NCI-H1694 treated with DMSO at 0.1 percent for 48 hours (cell line): ENCODE results near the gene LYRM9.
"Not testable (repeated sequence)": the region's sequence is repeated elsewhere in the genome, so short reads cannot be mapped to it uniquely, and the experiment has no call there.

Source experiments
- DNase-seq: peaks from one replicate; lab custom pipeline; 2025; lab: John Stamatoyannopoulos, UW

Gene LYRM9

DNA sequence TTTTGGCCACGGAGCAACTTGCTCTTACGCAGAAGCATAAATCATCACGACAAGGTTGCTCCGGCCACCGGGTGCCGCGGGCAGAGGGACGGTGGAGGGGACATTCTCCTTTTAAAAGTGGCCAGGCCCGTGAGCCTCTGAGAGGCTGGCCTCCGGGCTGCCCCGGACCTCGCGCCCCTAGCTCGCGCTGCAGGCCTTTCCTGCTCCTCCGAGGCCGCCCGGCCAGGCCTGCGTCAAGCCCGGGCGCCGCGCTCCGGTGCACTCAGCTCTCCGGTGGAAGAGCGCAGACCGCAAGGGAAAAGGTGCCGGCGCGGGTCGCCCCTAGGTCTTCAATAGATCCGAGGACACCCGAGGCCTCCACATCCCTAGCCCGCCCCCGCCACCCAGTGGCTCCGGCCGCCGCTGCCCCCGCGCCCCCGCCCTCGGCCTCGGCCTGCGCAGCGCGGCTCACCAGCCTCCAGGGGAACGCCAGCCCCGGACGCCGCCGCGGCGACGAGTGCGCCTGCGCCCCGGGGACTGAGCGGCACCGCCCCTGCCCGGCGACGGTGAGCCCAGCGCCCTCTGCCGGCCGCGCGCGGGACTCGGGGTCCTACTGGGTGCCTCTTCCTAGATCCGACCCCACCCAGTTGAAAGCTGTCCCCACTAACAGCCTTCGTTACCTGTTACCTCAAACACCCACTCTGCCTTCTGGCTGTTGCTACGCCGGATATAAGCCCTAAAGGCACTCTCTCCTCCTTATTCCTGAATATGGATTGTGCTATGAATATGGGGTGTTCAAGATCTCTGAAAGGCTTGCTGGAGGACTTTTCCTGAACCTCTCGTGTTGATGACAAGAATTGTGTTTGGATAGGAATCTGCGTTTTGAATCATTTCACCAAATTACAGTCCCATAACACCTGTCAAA, at the start of gene LYRM9:
Gene LYRM9 (minus strand): TSS at position 500 of the 904 bp plus-strand sequence. CDS start 10,671 bp downstream, outside the sequence.
- DNase-seq, result peak; percentile 83

DNA sequence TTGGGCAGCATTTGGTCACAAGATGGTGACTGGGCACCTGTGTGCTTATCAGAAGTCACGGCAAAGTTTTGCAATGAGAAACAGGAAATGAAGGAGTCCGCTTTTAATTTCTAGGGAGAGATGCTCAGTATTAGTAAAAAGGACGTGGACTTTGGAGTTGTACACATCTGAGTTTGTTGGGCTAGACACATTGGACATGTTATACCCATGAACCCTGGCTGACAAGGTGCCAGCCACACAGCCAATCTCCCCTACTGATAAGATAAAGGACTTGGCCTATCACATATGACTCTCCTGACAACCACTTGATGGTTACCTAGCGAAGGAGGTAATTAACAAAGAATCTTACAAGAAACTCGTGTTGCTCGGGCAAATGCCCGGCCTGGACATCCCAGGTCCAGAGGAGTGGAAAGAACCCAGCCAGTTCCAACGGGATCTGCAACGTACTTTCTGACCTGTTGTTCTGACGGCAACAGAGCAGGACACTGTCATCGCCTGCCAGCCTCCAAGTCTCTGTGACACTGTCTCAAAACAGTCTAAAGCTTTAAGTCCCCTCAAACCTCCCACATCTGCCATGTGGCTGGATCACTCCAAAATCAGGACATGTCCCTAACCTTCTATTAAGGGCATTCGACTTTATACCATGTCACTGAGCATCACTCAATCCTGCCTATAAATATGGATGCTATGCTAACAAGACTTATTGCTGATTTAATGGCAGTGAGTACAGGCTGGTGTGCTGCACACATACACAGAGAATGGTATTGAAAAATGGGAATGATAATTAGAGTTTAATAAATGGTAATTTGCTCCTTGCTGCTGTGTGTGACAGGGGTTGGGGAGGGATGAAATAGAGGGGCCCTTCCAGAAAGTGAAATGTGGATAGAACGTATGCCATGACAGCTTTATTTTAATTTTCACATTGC, 47.6 kb upstream of the LYRM9 start:
- DNase-seq, result no peak

DNA sequence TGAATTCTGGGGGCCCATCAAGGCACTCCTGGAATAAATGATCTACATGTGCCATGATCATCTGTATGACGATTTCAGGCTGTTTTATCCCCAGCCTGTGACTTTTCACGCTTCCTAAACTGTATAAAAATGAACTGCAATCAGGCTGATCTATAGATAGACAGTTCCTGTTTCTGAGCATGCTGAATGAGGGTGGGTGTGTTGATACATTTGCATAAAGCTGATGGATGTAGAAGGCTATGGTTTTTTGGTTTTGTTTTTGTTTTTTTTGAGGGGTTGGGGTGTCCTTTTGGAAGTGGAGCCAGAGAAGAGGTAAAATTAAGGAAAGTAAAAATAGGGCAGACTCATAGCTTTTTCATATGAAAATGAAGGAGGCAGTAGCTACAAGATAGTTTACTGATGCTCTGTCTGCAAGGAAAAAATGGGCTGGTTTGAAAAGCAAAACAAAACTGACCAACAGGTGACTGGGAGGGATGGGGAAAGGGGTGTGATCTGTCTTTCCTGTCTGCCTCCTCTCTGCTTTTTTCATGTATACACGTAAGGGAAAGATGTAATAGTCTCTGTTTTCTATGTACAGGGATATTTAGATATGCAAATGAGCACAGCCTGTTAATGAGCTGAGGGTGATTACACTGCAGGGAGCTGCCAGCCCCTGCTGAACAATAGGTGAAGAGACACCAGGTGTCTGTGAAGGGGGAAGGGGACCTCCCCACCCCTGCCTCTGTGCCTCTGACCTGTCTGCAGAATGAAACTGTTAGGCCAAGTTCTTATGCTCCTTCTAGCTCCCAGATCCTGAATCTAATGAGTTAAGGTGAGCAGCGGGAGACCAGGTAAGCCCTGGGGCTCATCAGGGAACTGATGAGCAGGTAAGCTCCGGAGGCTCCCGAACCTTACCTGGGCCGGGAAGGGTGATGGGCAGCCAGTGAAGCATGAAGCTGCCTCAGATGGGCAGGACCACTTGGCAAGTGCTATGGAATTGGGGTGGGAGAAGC, 46.6 kb upstream of the LYRM9 start:
- DNase-seq, result no peak

DNA sequence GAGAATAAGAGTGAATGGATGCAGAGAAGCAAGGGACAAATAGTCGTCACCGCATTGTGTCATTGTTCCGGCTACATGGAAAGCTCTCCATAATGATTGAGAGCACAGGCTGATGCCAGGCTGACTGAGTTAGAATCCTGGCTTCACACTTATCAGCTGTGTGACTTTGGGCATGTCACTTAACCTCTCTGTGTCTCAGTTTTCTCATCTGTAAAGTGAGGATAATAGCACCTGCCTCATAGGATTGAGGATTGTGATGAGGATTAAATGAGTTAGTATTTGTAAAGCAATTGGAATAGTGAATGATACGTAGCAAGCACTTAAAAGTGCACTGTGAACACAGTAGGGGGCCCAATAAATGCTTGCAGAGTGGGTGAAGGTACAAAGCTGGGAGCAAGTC, 45.7 kb upstream of the LYRM9 start:
- no peak for DNase-seq

DNA sequence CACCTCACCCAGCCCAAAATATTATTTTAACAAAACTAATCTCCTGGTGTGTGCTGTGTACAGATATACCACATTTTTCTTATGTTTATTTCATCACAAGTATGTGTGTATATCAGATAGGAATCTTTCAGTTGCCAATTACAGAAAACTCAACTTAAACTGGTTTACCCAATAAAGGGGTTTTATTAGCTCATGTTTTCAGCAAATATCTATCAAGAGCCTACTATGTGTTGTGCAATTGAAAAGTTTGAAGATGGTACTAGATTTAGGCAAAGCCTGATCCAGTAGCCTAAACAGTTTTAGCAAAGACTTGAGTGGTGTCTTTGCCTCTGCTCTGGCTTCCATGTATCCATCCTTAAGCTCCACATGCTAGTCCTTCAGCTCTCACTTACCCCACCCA, 45.1 kb upstream of the LYRM9 start:
- DNase-seq, result no peak

DNA sequence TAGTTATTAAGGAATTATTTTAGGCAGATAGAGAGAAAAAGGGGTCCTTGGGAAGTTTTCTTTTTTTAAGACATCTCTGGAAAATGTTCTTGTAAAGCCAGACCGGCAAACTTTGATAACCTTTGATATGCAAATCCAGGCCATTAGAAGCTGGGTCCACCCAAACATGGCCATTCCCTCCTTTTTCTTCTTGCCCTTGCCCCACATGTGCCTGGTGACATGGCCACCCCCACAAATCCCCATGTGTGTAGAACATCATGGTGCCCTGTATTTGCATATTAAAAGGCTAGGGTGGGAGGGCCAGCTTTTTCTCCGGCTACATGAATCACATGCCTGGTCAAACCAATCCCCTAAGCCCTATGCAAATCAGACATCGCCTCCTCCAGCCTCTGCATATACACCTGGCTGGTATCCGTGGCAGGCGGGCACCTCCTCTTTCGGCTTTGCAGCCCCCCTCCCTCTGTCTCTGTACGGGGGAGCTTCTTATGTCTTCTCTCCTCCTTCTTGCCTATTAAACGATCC, 43.9 kb upstream of the LYRM9 start:
- DNase-seq, result no peak

DNA sequence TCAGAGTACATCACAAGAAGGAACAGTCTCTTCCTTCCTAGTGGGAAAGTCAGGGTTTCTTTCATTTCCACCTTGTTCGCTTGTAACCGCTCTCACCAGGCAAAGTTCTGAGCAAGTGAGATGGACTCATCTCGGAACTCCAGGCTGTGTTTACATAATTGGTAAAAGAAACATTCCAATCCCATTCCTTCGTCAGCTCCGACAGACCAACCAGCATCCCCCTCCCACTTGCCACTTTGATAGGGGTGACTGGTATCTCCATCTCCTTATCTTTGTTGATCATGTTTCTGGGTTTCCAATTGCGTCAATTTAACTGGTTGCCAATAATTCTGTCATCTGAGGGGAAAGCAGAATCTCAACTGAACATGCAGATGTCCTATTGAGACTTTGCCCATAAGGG, 36.8 kb upstream of the LYRM9 start:
- DNase-seq, result no peak

DNA sequence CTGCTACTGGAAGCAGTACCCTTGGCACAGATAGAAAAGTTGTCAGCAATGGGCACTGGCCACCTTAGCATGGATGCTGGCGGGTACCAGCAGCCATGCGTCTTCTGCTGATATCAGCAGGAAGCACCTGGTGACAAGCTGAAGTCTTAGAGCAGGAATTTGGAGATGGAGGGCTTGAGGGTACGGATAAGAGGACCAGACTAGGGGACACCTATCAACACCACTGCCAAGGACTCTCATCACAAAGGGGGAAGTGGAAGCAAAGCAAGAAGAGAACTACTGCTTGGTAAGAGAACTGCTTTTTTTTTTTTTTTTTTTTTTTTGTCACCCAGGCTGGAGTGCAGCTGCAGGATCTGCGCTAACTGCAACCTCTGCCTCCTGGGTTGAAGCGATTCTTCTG, 35.4 kb upstream of the LYRM9 start:
- no peak for DNase-seq

DNA sequence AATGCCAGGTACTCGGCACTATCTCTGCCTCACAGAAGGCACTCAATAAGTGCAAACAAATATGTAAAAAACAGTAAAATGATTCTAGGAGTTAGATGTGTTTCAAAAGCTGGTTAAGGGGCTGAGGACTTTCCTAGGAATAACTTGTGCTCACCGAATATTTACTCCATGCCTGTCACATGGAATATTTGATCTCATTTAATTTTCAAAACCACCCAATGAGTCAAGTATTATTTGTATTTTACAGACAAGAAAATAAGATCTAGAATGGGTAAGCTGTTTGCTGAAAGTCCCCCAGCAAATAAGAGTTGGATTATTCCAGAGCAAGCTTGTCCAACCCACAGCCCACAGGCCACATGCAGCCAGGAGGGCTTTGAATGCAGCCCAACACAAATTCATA, 34.6 kb upstream of the LYRM9 start:
- DNase-seq, result no peak

DNA sequence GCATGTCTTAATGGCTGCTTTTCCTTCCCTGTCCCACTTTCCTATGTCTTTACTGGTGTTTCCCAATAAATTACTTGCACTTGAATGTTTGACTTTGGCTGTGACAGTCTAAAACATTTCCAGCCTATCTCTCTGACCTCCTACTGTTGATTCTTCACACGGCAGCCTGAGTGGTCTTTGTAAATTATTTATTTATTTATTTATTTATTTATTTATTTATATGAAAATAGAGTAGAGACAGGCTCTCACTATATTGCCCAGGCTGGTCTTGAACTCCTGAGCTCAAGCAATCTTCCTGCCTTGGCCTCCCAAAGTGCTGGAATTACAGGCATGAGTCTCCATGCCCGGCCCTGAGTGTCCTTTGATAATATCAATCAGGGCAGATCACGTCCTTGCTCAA, 28.4 kb upstream of the LYRM9 start:
- no peak for DNase-seq

DNA sequence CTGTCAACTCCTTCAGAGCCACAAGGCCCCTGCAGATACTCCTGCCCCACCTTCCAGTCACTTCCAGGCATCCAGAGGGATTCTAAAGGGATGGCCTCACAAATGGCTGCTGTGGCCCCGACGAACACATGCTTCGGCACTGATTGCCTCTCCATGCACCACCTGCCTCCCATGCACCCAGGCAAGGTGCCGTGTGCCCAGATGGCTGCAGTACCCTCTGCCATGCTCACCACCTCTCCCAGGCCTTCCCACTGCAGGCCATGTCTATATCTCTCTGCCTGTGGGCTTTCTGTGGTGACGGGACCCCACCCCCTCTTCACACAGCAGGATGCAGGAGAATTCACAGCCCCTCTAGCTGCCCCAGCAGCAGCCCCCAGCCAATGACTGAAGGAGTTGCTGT, 27.9 kb upstream of the LYRM9 start:
- DNase-seq, result no peak

DNA sequence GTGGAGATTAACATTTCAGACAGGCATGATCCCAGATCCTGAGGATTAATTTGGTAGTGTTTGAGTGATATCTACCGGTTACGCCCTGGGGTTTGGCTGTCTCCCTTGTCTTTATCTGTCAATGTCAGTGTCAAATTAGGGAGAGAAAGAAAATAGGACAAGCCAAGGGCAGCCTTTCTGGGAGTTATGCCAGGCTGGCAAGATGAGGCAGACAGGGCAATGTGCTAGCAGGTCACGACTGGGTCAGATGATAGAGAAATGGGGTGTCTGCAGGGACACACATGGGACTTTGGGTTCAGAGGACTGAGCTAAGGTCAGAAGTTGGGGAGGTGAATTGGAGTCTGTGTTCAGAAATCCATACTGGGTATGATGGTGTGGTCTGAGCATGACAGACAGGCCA, 27.4 kb upstream of the LYRM9 start:
- no peak for DNase-seq

DNA sequence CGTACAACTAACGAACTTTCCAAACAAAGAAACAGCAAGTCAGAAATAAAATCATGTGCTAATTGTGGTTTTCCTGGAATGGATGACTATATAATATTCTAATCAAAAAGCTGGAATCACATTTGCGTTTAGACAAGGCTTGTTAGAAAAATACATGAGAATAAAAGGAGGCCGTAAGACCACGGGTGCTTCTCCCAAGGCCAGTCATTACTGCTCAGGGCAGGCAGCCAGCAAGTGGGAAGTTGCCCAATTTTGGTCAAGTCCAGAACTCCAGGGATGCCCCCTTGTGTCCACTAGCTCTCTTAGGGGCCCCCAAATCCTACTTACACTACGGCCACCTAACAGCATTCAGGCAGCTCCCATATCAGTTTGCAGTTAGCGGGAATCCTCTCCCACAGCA, 25.9 kb upstream of the LYRM9 start:
- DNase-seq, result no peak

DNA sequence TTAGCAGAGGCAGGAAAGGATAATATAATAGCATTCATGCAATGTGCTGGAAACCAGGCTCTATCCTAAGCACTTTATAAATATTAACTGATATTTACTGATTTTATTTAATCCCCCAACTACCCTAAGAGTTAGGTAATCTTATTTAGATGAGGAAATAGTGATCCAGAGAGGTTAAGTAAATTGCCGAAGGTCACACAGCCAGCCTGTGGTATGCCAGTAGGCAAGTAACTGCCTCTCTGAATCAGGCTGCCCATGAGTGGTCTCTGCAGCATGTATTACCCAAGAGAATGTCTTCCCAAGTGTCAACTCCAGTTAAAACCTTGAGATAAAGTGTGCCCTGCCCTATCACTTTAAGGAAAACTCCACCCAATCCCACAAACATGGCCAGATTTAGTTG, 25.3 kb upstream of the LYRM9 start:
- DNase-seq, result no peak

DNA sequence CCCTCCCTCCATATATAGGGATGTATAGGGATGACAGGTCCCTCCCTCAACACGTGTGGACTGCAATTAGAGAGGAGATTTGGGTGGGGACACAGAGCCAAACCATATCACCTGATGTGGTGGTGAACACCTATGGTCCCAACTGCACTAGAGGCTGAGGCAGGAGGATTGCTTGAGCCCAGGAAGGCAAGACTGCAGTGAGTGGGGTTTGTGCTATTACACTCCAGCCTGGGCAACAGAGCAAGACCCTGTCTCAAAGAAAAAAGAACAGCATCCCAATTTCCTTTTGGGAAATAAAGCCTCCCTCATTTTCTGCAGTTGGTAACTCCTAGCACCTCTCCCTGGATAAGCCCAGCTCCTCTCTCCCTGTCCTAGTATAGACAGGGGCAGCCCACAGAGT, 23.8 kb upstream of the LYRM9 start:
- DNase-seq, result no peak

DNA sequence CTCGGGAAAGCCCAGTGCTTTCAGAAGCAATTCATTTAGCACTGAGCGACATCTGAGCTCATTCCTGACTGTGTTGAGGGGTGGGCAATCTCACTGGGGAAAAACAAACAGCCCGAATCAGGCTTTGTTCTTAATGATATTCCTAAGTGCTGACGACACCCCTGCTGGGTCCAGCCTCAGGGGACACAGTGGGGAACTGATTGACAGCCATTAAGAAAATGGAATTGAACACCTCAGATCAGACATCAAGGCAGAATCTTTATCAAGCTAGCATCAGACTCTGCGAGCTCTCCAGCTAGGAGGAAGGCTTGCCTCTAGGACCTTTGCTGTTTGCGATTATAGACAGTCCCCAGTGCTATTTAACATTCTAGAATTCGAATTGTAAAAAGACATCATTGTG, 22.5 kb upstream of the LYRM9 start:
- DNase-seq, result no peak

DNA sequence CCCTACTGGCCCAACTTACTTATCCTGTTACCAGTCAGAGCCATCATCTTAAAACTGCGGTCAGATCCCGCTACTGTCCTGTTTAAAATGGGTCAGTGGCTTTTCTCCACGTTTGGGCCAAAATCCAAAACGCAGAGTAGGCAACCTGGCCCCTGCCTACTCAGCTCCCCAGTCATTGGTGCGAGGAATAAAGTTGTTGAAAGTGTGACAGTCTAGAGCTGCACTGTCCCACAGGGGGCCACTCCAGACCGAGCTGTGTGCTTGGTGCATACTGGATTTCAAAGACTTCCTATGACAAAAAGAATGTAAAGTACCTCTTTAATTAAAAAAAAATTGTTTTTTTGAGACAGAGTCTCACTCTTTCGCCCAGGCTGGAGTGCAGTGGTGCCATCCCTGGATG, 21.2 kb upstream of the LYRM9 start:
- DNase-seq, result no peak

DNA sequence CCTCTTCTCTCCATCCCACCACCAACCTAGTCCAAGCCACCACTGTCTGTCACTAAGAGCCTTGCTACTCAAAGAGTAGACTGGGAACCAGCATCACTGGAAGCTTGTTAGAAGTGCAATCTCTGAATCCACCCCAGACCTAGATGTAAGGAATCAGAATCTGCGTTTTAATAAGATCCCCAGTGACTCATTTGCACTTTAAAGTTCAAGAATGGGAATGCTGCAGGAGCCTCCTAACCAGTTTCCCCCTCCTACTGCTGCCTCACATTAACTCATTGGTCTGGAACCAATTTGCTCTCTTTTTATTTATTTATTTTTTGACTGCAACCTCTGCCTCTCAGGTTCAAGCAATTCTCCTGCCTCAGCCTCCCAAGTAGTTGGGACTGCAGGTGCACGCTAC, 19.8 kb upstream of the LYRM9 start:
- no peak for DNase-seq

DNA sequence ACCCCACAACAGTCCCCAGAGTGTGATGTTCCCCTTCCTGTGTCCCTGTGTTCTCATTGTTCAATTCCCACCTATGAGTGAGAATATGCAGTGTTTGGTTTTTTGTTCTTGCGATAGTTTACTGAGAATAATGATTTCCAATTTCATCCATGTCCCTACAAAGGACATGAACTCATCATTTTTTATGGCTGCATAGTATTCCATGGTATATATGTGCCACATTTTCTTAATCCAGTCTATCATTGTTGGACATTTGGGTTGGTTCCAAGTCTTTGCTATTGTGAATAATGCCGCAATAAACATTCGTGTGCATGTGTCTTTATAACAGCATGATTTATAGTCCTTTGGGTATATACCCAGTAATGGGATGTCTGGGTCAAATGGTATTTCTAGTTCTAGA, 19.1 kb upstream of the LYRM9 start:
- not testable (repeated sequence) for DNase-seq

DNA sequence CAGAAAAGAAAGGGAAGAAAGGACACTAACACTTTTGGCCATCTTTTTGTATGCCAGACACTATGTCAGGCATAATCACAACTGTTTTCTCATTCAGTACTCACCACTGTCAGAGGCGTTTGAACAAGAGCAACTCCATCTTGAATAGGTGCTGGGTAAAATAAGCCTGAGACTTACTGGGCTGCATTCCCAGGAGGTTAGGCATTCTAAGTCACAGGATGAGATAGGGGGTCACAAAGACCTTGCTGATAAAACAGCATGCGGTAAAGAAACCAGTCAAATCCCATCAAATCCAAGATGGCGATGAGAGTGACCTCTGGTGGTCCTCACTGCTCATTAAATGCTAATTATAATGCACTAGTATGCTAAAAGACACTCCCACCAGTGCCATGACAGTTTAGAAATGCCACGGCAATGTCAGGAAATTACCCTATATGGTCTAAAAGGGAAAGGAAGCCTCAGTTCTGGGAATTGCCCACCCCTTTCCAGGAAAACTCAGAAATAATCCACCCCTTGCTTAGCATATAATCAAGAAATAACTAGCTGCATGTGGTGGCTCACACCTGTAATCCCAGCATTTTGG, 14.9 kb upstream of the LYRM9 start:
- no peak for DNase-seq

DNA sequence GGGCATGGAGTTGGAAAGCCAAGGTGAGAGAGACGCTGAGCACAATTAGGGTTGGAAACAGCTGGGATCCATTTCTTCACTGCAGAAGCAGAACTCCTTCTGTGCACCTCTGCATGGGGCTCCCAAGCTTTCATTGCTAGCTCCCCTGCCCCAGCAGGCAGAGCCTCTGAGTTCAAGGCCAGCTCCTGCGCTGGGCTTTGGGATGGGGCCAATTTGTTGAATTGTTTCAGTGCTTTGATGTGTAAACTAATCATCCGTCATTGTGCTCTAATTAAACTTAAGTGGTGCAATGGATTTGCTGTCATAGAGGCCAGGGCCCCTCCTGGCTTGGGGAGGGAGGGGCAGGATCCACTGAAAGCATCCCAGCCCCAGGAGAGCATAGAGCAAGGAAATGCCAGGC, 13.5 kb upstream of the LYRM9 start:
- no peak for DNase-seq
